GM15510 (cell line): ENCODE data around the gene ARMH3.

Experiments used
- POLR2A ChIP-seq: IDR thresholded peaks from 3 replicates; pipeline ENCODE4 v1.6.1; 2011; ENCODE audit warnings: borderline replicate concordance; ENCODE audit not compliant: insufficient read length; ENCODE audit errors: extremely low read depth

ARMH3 gene

DNA sequence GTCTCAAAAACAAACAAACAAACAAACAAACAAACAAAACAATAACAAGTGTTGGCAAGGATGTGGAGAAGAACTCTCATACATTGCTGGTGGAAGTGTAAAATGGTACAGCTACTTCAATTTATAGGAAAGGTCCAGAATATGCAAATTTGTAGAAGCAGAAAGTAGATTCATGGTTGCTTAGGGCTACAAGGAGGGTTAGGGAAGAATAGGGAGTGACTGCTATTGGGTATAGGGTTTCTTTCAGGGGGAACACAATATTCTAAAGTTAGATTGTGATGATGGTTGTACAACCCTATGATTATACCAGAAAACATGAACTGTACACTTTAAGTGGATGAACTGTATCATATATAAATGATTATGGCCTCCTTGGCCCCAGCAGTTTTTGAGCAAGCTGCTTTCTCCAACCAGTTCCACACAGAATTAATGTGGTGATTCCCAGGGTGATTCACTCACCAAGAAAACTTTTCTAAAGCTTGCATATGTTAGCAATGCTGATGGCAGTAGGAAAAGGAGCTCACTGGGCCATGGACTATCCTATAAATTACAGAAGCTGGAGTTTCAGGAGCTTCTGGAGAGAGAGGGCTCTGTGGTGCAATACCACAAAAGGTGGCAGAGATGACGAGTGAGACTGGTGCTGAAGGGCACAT is 159.6 kb downstream of the ARMH3 start:
- TF ChIP-seq POLR2A, result no peak

DNA sequence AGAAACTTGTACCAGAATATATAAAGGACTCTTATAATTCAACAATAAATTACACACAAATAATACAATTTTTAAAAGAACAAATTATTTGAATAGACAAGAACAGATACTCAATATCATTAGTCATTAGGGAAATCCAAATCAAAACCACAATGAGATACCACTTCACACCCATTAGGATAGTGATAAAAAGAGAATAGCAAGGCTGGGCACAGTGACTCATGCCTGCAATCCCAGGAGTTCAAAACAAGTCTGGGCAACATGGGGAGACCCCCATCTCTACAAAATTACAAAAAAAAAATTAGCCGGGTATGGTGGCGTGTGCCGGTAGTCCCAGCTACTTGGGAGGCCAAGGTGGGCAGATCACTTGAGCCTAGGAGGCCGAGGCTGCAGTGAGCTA is 160.2 kb downstream of the ARMH3 start:
- TF ChIP-seq POLR2A, result no peak

DNA sequence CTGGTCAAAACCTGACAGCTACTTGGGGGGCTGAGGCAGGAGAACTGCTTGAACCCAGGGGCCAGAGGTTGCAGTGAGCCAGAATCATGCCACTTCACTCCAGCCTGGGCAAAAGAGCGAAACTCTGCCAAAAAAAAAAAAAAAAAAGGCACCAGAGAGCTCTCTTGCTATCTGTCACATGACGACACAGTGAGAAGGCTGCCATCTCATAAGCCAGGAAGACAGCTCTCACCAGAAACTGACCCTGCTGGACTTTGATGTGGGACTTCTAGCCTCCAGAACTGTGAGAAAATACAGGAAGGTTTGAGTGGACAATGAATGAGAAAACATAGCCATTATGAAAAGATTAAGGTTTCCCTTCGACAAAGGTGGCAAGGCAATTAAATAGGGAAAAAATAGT is 161.2 kb downstream of the ARMH3 start:
- no peak for TF ChIP-seq POLR2A

DNA sequence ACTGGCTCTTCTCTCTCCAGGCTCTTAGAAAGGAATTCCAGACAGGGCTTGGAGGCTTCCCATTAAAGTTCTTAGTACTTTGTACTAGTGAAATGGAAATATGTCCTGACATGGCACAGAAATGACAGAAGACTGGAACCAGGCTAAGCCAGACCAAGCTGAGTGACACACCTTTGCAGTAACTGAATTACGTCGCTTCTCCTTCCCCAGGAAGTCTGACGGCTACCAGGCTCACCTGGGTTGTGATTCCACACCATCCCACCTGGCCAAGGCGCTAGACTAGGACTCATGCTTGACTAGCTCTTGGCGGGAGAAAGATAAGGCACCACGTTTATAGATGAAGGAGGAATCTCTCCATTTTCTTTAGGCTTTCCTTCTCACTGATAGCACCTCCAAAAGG is 161.7 kb downstream of the ARMH3 start:
- TF ChIP-seq POLR2A, result no peak

DNA sequence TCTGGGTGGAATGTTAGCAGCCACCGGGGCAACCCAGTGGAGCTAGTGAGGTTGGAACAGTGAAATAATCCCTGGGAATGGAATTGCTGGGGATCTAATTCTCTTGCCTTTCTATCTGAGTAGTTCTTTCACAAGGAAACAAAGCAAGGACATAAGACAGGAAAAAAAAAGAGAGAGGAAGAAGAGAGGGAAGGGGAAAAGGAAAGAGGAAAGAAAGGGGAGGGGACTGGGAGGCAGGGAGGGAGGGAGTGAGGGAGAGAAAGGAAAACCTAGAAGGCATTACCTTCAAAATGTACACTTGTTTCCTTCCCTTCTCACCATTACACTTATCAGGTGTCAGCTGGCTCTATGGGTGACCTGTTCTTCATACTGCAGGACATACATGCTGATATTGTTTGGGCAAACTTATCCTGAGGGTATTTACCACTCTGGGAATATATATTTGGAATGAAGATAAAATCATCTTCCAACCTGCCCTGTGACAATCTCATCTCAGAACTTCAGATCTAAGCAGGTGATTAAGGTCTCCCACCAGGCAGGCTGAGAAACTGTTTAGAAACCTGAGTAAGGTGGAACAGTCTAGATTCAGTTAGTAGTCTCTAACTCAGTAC is 162.4 kb downstream of the ARMH3 start:
- TF ChIP-seq POLR2A, result no peak

DNA sequence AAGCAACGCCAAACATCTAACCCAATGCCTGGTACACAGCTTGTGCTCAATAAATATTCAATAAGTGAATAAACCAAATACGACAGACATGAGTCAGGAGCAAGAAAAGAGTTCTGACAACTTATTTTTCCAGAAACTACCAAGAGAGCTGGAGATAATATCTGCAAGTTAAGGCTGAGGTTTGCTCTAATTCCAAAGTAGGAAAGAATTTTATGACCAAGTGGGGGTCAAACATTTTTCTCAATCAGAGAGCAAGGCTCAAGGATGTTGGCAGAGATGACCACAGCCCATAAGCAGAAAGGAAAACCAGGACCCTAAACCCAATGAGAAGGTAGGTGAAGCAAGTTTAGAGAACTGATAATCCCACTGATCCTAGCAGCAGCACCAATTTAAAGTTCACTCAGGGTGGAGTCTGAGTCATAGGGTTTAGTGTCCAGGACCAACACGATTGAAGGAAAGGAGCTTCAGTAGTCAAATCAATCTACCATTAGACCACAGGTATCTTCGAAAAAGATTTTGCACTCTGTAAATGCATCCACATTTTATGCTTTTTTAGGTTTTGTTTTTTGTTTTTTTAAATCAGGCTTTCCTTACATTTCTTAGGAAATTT is 163.1 kb downstream of the ARMH3 start:
- TF ChIP-seq POLR2A, result no peak

DNA sequence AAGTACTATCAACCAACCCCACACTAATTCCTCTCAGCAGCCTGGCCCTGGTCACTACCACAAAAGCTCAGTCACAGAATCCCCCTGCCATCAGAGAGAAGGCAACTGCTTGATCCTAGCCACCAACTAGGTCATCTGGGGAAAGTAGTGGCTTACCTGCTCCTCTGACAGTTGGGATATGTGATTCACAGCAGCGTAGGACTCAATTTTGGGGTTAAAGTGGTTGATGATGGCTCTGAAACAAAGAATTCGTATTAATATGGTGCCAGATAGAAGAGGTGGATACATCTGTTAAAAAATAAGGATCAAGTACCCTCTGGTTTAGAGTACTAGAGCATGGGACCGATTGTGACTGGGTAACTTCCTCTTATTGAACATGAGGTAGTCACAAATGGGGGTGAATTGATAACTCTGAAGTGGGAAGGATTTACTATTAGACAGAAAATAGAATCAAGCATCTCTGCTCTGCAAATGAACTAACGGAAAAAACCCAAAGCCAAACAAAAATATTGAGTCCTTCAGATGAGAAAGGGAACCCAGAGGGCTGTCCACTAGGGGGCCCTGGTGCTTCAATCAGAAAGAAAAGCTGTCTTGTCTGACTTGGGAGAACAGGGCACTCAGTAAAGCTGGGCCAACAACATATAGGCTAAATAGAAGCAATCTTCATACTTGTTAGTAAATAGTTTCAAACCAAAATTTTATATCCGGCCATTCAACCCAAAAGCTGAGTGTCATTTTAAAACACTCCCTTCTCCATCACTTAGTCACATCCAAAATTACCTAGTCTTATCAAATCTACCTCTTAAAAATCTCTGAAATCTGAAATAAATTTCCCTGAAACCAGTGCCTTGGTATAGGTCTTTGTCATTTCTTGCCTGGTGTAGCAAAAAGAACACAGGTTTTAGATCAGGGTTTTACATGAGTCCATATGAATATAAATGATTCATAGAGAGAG is 166.4 kb downstream of the ARMH3 start:
- no peak for TF ChIP-seq POLR2A

DNA sequence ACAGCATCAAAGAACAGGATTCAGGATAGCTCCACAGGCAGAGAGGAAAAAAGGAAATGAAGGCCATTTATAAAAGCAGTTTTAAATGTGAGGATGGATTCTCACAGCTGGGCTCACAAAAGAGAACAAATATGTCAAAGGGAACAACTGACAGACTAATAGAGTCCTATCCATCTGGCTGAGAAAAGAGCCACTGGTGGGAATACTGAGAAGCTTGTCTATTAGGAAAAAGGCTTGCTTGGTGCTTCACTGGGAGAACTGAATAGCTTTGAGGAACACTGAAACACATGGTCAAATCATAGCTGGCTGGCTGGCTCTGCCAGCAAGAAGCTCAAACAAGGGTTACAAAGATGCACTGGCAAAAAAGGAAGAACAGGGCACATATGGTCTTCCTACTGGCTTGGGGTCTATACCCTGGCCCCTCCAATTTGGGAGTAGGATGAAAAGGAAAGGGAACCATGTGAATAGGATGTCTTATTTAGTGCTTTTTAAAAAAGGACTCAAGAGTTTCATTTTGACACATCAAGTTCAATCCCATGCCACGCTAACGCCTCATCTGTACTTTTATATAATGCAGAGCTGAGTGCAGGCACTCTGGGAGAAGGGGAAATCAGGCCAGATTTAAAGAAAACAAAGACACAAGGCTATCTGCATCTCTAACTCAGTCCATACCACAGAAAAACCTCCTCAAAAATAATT is 167.6 kb downstream of the ARMH3 start:
- no peak for TF ChIP-seq POLR2A

DNA sequence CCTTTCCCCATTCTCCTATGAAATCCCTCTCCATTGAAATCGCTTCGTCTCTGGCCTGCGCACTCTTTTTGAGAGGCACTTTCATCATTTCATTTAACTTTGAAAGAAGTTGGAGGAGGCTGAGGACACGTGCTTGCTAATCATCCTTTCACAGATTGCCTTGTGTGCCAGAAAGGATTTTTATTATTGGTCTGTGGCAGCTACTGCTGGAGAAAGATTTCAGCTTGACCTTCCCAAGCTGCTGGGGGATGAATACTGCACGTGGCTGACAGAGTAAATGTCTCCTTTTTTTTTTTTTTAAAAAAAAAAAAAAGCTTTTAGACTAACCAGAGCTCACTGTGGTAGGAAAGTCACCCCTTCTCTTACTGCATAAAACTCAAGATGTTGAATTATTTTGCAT is 168.2 kb downstream of the ARMH3 start:
- no peak for TF ChIP-seq POLR2A

DNA sequence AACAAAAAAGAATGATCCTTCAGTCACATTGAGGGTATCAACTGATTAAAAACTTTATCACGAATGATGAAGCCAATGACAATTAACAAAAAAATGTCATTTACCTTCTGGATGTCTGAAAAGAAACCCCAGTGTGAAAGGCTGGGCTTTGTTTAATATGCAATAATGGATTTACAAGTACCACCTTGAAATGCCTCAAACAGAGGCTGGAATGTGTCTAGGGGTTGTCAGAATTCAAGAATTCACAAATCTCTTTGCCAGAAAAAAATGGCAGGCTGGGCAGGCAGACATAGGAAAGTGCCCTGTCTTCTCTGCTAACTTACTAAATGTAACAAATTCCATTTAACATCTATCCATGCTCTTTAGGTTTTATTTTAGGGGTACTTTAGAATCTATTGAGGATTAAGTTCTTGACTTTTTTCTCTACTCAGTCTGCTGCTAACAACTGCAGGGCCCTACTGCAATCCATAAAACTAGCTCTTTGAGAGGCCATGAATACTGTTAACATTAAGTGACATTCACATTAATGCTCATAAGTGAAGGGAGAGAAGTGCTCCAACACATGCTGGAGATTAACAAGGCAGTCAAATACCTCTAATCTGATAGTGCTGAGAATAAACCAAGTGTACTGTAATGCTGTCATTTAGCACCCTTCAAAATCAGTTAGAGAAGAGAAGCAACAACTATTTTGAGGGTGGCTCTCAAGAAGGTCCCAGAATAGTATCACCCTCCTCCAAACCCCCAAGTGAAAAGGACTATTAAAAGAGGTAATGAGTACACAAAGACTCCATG is 169.3 kb downstream of the ARMH3 start:
- TF ChIP-seq POLR2A, result no peak

DNA sequence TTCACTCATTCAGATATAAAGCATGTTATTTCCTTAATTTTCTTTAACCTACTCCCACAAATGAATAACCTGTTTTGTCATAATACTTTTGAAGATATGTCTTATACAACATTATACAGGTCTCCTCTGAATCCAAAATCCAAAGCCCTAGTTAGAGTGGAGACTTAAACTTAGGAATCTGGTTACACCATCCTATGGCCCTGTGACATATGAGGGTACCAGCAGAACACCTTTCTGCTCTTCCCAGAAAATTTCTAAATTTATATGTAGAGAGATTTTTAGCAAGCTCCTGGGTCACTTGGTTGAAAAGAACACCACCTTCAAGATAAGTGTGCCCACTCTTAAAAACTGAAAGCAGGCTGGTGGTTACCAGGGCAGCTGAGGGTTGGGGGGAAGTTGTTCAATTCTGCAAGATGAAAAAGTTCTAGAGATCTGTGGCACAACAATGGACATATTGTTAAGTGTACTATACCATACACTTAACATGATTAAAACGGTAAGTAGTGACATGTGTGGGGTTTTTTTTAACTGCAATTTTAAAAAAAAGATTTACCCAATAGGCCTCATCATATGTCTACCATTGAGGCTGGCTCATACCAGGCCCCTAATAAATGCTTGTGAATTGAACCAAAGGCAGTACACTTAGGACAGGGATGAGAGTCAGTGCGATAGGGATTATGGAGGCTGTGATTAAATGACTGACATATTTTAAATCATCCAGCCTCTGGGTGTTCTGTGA is 174.8 kb downstream of the ARMH3 start:
- no peak for TF ChIP-seq POLR2A

DNA sequence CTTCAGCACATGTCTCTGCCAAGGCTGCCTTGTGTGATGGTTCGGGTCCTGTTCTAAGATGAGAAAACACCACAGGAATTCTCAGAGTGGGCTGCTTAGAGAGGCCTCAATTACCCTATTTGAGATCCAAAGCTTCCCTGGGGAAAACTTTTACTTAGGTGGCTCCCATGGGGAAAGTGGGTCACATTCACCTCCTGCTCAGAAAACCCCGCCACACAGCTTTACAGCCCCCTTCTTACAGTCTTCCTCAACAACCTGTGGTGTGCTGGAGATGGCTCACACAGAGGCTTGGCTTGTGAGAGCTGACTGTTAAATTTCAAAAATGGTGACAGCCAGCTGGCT is 175.8 kb downstream of the ARMH3 start:
- TF ChIP-seq POLR2A, result no peak
